G401.6 (cell line): Measurements from ENCODE around the gene TMEM132A.

Source experiments
- FAIRE-seq: peaks from 2 replicates; lab custom pipeline; 2012; peaks lifted over from hg19 to GRCh38; lab: Jason Lieb, UNC

The TMEM132A gene

GRCh38 chr11:60939301-60939700 is 15.0 kb downstream of the TMEM132A start:
- FAIRE-seq: no peak

- no peak for FAIRE-seq
These were observed 15.6 kb downstream of the TMEM132A start for GRCh38 chr11:60939855-60940254.

DNA sequence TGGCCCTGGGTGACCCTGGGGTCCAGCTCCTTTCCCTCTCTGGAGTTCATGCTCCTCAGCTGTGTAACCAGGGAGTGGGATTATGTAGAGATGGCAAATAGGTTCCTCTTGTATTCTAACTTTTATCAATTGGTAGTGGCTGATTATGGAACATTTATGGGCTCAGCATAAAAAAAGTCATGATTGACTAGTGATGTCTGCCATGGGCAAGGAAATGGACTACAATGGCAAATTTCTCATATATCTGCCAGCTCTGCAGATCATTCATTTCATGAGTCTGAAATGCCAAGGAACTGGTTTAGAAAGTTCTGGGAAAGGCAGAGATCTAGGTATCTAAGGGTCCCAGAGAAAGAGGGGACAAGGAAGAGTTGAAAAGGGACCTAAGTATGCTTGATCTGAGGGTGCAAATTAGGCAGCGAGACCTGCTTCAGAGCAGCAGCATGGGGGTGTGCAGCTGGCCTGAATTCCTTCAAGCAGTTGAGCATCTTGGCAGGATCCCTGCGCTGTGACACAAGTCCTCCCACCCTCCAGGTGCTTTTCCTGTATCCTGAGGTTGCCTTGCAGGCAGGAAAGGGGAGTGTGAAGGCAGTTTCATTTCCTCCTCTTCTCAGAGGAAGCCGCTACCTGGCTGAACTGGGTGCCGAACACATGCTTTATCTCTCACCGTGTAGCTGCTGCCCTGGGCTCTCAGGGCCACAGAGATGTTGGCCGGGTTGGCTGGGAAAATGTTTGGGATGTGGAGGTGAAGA is 17.3 kb downstream of the TMEM132A start:
- FAIRE-seq: no peak

- FAIRE-seq: no peak
These were observed 18.0 kb downstream of the TMEM132A start for GRCh38 chr11:60942219-60942618.

- no peak for FAIRE-seq
These were observed 18.8 kb downstream of the TMEM132A start for GRCh38 chr11:60942970-60943565.

GRCh38 chr11:60944490-60945294 is 20.4 kb downstream of the TMEM132A start:
- FAIRE-seq: no peak

DNA sequence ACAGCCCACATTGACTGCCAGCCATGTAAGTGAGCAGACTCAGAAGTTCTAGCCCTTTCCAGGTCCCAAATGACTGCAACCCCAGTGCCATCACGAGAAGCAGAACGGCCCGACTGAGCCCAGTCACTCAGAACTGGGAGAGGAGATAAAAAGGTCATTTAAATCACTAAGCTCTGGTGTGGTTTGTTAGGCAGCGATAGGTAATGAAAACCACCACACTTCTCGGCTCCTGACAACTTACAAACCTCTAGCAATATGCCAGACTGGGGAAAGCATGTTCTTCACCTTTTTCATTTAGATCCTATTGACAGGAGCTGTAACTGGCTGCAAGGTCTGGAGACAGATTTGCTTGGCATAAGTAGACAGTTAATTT is 21.0 kb downstream of the TMEM132A start:
- FAIRE-seq: no peak

GRCh38 chr11:60946601-60947264 is 22.5 kb downstream of the TMEM132A start:
- no peak for FAIRE-seq

DNA sequence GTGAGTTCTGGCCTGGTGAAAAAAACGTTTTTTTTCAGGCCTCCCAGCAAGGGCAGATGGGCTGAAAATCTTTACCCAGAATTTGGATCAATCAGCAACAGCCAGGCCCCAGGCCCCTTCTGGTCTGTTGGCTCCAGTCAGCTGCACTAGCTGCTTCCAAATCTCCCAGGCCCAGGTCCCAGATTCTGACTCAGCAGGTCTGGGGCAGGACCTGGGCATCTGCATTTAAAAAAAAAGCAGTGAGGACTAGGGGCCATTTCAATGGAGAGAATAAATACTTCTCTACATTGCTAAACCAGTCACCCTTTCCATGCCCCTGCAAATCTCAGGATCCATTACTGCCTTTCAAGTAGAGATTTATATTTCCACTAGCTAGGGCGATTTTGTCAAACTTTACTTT is 23.4 kb downstream of the TMEM132A start:
- FAIRE-seq: no peak

GRCh38 chr11:60948250-60948649 is 24.0 kb downstream of the TMEM132A start:
- no peak for FAIRE-seq

DNA sequence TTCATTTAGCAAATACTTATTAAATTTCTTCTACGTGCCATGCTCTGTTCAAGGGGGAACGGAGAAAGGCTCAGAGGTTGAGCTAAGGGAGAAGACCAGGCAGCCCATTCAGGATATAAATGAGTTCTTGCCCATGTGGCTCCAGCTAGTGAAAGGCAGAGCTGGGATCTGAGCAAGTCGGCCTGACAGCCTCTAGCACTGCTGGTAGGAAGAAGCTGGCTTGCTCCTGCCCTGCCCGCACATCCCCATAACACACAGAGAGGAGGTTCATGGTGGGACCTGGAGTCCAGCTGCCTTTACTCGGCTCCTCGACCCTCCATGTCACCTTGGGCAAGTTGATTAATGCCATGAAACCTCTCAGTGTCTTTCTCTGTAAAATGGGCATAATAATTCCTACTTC is 25.8 kb downstream of the TMEM132A start:
- no peak for FAIRE-seq

DNA sequence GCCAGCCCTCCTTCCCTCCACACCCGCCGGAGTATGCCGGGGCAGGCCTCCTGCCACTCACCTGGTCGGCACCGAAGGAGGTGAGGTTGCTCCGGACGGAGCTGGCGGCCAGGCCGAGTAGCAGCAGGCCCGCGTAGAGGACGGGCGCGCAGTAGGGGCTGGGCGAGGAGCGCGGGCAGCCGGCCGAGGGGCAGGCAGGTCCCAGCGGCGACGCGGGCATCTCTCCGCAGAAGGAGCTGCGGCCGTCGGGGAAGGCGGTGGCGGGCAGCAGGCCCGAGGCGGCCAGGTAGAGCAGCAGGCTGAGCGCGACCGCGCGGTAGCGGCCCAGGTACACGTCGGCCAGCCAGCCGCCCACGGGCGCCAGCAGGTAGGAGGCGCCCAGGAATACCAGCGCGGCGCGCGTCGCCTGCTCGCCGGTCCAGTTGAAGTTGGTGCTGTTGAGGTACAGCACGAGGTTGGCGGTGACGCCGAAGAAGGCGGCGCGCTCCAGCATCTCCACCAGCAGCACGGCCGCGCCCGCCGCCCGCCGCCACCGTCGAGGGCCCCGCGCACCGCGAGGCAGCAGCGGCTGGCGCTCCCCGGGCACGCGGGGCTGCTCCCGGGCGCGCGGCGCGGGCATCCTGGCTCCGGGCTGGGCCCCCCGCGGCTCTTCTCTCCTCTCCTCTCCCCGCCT is 26.8 kb downstream of the TMEM132A start:
- no peak for FAIRE-seq

DNA sequence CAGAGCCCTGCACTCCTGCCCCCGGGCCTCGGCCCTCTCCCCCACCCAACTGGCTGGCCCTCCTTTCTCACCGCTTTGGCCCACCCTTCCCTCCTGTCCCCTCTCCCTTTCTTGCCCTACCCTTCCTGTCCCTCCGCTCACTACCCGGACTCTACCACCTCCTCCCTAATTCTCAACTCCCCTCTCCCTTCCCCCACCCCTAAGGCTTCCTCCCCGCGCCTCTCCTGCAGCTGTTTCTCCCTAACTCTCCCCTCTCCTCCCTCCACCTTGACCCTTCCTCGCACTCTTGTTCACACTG is 27.3 kb downstream of the TMEM132A start:
- FAIRE-seq: no peak

DNA sequence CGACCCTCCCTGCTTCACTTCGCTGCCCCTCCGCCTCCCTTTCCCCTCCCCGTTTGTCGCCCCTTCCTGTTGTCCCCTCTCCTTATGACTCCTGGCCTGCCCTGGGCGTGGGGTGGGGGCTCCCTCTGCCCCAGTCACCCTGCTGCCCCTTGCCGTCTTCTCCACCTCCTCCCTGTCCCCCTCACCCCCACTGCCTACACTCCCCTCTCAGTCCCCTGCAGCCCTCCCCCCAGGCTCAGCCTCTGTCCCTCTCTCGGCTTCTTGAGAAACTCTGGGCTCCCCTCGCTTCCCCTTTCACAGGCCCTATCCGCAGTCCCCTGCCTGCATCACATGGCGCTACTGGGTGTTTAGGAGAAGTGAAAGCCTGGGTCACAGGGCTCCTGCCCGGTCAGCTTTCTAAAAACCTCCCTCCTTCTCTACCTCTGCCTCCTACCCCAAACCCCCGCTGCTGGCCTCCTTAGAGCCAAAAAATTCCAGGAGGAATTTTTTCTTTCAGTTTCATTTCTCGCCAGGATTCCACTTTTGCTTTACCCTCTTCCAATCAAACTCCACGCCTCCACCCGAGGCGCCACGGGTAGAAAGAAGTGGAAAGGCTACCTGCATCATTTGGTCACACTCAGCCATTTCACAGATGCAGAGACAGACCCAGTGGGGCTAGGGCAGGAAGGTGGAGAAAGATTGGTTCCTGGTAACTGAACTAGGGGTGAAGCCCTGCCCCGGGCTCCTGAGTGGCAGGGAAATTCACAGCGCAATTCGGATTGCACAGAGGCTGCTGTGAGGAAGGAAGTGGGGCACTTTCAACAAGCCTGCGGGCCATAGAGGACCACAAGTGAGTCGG is 27.9 kb downstream of the TMEM132A start, which contains the start of gene SLC15A3:
Gene SLC15A3 (minus strand): TSS at position 273 of the 838 bp plus-strand sequence. CDS start 625 bp downstream, outside the sequence.
- no peak for FAIRE-seq

DNA sequence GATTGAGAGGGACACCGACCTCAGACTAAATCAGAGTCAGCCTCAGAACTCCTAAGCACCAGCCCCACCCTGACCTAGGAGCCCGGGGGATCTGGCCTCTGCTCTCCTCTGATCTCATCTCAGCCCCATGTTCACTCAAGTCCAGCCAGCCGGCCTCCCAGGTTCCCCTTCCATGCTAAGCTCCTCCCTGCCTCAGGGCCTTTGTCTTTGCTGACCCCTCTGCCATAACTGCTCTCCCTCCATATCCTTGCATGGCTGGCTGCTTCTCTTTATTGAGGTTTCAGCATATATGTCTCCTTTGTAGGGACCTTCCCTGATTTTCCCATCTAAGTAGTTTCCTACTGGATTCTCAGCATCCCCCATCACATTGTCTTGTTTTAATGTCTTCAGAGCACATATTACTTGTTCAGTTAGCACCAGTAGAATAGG is 28.5 kb downstream of the TMEM132A start:
- no peak for FAIRE-seq

- FAIRE-seq: no peak
These were observed 29.5 kb downstream of the TMEM132A start for GRCh38 chr11:60953781-60954180.

DNA sequence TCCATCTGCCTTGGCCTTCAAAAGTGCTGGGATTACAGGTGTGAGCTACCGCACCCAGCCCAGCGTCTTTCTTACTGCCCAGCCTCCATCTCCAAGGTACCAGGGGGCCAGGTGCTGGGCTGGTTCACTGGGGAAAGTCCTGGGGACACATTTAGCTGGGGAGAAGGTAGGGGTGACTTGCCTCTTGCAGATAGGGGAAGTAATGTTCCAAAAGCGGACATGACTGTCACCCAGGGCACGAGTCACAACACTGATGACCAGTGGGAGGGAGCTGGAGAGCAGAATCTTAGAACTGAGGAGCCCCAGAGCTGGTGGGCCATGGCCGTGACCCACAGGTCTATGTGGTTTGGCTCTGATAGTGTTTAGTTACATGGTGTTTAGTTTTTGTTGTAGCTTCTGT is 30.2 kb downstream of the TMEM132A start:
- FAIRE-seq: no peak

DNA sequence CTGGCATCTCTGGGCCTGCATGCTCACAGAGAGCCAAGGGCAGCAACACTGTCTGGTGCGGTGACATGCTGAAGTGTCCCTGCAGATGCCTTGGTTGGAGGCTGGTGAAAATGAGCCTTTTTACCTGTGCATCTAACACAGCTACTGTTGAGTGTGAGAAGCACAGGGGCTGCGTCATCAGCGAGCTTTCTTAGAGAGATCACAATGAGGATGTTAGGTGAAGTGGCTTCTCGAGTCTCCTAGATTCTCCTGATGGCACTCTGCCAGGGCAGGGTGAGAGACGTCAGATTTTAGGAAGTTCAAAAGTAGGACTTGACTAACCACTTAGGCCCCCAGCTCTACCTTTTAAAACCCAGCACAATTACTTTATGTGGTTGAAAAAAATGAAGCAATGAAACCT is 31.3 kb downstream of the TMEM132A start:
- FAIRE-seq: no peak

DNA sequence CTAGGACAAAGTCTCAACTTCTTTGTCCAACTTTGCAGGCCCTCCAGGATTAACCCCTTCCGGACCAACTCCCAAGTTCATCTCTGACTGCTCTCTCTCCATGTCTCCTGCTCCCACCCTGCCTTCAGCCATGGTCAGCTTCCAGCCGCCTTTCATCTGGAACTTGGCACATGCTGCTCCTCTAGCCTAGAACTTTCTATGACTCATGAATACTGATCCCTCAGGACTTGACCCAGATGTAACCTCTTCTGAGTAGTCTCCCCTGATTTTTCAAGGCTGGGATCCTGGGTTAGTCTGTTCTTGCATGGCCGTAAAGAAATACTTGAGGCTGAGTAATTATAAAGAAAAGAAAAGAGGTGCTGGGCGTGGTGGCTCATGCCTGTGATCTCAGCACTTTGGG is 32.9 kb downstream of the TMEM132A start:
- FAIRE-seq: no peak

DNA sequence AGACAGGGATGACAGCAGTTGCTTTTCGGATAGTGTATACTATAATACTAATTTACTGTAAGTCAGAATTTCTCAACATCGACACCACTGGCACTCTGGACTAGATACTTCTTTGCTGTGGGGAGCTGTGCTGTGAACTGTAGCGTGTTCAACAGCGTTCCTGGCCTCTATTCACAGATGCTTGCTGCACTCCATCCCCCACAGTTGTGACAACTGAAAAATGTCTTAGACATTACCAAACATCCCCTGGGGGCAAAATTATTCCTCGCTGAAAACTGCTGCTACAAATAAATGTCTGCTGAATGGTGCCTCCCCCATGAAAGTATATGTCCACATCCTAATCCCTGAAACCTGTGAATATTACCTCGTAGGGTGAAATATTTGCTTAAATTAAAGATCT is 35.2 kb downstream of the TMEM132A start:
- no peak for FAIRE-seq

DNA sequence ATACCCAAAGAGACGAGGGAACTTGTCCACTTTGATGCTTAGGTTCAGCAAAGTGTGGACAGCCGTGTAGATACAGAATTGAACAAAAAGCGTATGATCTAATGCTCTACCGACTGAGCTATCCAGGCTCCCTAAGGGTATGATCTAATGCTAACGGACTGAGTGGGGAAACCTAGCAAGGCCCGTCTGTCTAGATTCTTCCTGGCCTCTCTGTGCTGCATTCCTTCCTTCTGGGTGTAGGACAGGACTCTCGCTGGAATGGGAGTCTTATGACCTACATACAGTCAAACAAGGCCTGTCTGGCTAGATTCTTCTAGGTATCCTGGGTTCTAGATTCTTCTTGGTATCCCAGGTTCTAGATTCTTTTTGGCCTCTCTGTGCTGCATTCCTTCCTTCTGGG is 36.1 kb downstream of the TMEM132A start:
- FAIRE-seq: no peak
